ENCODE measurements around the gene INS.

Gene INS

DNA sequence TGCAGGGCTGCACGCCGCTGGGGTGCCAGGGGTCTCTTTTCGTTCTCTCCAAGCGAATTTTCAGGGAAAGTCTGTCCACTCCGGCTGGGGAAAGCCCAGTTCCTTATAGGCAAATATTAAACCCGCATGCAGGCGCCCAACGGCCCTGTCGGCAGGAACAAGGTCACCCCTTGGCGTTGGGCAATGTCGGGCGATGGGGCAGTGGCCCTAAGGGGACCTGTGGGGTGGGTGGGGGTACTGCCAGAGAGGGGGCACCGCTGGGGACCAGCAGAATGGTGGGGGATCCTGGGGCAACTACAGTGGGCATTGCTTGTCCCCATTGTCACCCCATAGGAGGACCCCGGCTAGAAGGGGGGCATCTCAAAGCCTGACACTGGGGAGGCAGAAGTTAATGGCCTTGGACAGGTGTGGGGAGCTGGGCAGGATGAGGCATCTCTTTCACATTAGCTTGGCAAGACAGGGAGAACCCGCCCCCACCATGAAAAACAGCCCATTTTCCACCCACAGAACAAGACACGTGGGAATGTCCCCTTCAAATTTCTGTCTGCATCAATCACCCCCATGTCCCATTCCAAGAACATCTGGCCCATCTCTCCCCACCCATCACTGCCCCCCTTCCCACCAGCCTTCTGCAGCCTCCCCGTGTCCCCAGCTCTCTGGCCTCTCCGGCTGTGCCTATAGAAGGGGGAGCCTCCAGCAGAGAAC lies 16.3 kb downstream of the INS start:
- Histone ChIP-seq H3K4me1 (ENCODE audit: control insufficient read depth, insufficient read depth, low read length) (peaks cover 42% of the 10 kb centered on the region), H3K36me3 (ENCODE audit: insufficient read depth, low read length) (no peaks in the 10 kb centered on the region), H3K27me3 (ENCODE audit: control insufficient read depth, insufficient read depth, low read length) (peaks cover 72% of the 10 kb centered on the region), H3K9me3 (replicated peaks; ENCODE audit: low read length) (no peaks in the 10 kb centered on the region), H3K4me3 (ENCODE audit: low read length) (no peak overlapping the region), H3K9ac (ENCODE audit: low read depth, low read length) (peak overlapping the region; percentile 37), H3K4me2 (ENCODE audit: low read length) (peak overlapping the region; percentile 69)

DNA sequence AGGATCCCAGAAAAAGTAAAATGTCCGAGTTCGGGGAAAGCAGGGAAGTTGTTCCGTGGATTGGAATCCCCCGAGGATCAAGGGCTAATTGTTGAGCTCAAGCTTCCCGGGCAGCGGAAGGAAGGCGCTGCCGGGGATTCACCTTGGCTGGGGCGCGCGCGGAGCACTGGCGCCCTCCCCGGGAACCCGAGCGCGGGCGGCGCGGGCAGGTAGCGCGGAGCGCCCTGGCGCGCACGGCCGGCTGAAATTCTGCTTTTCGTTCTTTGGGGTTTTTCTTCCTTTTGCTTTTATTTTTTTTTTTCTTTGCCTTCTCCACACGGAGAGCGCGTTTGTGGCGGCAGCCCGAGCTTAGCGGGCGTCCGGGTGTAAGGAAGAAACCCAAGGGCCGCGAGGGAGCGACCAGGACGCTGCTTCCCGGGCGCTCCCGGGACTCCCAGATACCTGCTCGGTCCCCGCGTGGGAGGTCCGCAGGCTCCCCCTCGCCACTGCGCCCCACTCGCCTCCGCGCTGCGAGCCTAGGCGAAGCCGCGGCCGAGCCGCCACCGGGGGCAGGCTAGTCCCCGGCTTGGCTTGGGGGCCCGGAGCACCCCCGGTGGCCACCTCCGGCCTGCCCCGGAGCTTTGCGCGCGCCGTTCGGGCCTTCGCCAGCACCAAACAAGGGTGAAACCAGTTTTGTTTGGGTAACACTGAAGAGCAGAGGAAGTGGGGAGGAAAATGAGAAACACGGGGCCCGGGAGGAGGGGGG lies 17.0 kb downstream of the INS start:
- H3K4me2 ChIP-seq (ENCODE audit: low read length): peak overlapping the region; percentile 69
- H3K4me1 ChIP-seq (ENCODE audit: control insufficient read depth, insufficient read depth, low read length): peaks cover 35% of the 10 kb centered on the region
- H3K9ac ChIP-seq (ENCODE audit: low read depth, low read length): peak overlapping the region; percentile 37
- peaks cover 67% of the 10 kb centered on the region for H3K27me3 ChIP-seq (ENCODE audit: control insufficient read depth, insufficient read depth, low read length)
- H3K4me3 ChIP-seq (ENCODE audit: low read length): peak overlapping the region; percentile 47
- H3K36me3 ChIP-seq (ENCODE audit: insufficient read depth, low read length): no peaks in the 10 kb centered on the region
- no peaks in the 10 kb centered on the region for H3K9me3 ChIP-seq (replicated peaks; ENCODE audit: low read length)

- no peaks in the 10 kb centered on the region for H3K9me3 ChIP-seq (replicated peaks; ENCODE audit: low read length)
- peak overlapping the region; percentile 69 for H3K4me2 ChIP-seq (ENCODE audit: low read length)
- H3K36me3 ChIP-seq (ENCODE audit: insufficient read depth, low read length): no peaks in the 10 kb centered on the region
- H3K4me1 ChIP-seq (ENCODE audit: control insufficient read depth, insufficient read depth, low read length): peaks cover 32% of the 10 kb centered on the region
- H3K27me3 ChIP-seq (ENCODE audit: control insufficient read depth, insufficient read depth, low read length): peaks cover 63% of the 10 kb centered on the region
- no peak overlapping the region for H3K9ac ChIP-seq (ENCODE audit: low read depth, low read length)
- no peak overlapping the region for H3K4me3 ChIP-seq (ENCODE audit: low read length)
These were observed 17.6 kb downstream of the INS start for GRCh38 chr11:2143477-2143798.

DNA sequence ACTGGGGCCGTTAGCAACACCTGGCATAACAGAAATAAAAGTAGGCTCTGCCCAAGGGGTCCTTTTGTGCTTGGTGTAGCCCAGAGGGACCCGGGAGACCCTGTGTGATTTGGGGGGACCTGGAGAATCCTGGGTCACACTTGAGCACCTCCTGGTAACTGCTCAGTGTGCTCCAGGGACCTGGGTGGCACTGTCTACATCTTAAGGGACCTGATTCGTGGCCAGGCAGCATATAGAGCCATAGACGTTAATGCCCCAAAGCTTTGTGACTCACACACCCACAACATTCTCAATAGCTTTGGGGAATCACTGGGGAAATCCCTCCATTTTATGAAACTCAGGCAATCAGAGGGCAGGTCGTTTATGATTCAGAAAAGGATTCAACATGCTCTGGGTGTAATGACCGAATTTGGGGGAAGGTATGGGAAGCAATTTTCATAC lies 18.2 kb downstream of the INS start:
- peak overlapping the region; percentile 22 for H3K4me2 ChIP-seq (ENCODE audit: low read length)
- no peak overlapping the region for H3K4me3 ChIP-seq (ENCODE audit: low read length)
- H3K4me1 ChIP-seq (ENCODE audit: control insufficient read depth, insufficient read depth, low read length): peaks cover 32% of the 10 kb centered on the region
- H3K9ac ChIP-seq (ENCODE audit: low read depth, low read length): no peak overlapping the region
- H3K36me3 ChIP-seq (ENCODE audit: insufficient read depth, low read length): no peaks in the 10 kb centered on the region
- no peaks in the 10 kb centered on the region for H3K9me3 ChIP-seq (replicated peaks; ENCODE audit: low read length)
- peaks cover 57% of the 10 kb centered on the region for H3K27me3 ChIP-seq (ENCODE audit: control insufficient read depth, insufficient read depth, low read length)

DNA sequence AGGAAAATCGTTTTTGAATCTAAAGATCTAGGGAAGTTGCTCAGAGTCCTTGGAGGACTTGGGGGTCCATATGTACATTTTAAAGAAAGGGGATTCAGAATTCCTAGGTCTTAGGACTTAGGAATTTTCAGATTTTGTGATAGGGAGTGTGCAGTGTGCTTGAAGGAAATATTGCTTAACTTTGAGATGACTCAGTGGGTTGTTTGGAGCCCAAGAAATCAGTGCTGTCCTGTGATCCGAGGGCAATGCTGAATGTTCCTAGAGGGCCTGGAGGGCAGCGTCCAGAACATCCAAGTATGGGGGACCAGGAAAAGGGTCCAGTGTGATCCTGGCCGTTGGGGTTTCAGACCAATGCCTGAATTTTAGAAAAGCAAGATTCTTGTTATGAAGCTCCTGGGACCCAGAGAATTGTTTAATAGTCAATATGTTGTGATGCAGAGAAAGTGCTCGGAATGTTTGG lies 18.7 kb downstream of the INS start:
- no peak overlapping the region for H3K9ac ChIP-seq (ENCODE audit: low read depth, low read length)
- no peak overlapping the region for H3K4me3 ChIP-seq (ENCODE audit: low read length)
- H3K27me3 ChIP-seq (ENCODE audit: control insufficient read depth, insufficient read depth, low read length): peaks cover 57% of the 10 kb centered on the region
- H3K9me3 ChIP-seq (replicated peaks; ENCODE audit: low read length): no peaks in the 10 kb centered on the region
- H3K4me2 ChIP-seq (ENCODE audit: low read length): peak overlapping the region; percentile 22
- no peaks in the 10 kb centered on the region for H3K36me3 ChIP-seq (ENCODE audit: insufficient read depth, low read length)
- H3K4me1 ChIP-seq (ENCODE audit: control insufficient read depth, insufficient read depth, low read length): peaks cover 32% of the 10 kb centered on the region

DNA sequence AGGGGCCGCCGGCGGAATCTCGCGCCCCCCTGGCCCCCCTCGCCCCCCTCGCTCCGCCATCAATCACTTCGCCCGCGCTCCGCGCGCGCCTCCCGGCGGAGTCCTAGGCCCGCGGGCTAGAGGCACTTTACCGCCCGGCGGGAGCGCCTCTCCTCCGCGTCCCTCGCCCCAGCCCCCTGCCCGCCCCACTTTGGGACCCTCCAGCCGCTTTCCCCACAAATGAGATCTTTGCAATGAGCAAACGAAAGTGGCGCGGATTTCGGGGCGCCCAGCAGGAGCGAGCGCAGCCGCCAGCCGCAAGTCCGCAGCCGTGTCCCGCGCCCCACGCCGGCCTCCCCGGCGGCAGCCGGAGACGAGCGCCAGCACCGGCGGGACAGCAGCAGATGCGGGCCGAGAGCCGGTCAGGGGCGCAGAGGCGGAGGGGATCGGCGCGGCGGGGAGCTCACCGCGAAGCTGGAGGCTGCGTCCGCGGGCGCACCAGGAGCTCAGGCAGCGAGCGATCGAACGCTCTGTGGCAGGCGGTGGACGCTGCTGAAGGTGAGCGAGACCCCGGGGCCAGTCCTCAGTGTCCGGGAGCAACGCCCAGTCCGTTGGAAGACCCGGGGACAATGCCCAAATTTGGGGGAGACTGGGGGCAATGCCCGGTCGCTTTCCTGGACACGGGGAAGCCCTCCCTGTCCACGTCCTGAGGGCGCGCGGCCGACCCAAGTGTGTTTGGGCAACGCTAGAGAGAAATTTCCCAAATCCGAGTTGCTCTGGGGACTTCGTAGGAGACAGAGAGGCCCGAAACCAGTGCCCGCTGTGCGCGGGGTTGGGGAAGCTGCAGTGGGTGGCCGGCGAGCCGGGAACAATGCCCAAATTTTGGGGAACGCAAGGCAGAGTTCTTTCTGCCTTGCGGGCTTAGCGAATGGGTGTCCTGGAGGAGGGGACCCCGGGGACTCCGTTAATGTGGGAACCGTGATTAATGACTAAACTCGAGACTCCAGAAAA lies 20.3 kb downstream of the INS start:
- no peaks in the 10 kb centered on the region for H3K36me3 ChIP-seq (ENCODE audit: insufficient read depth, low read length)
- H3K4me1 ChIP-seq (ENCODE audit: control insufficient read depth, insufficient read depth, low read length): peaks cover 41% of the 10 kb centered on the region
- peak overlapping the region; percentile 65 for H3K4me2 ChIP-seq (ENCODE audit: low read length)
- H3K9me3 ChIP-seq (replicated peaks; ENCODE audit: low read length): no peaks in the 10 kb centered on the region
- peaks cover 43% of the 10 kb centered on the region for H3K27me3 ChIP-seq (ENCODE audit: control insufficient read depth, insufficient read depth, low read length)
- peak overlapping the region; percentile 52 for H3K4me3 ChIP-seq (ENCODE audit: low read length)
- H3K9ac ChIP-seq (ENCODE audit: low read depth, low read length): no peak overlapping the region

DNA sequence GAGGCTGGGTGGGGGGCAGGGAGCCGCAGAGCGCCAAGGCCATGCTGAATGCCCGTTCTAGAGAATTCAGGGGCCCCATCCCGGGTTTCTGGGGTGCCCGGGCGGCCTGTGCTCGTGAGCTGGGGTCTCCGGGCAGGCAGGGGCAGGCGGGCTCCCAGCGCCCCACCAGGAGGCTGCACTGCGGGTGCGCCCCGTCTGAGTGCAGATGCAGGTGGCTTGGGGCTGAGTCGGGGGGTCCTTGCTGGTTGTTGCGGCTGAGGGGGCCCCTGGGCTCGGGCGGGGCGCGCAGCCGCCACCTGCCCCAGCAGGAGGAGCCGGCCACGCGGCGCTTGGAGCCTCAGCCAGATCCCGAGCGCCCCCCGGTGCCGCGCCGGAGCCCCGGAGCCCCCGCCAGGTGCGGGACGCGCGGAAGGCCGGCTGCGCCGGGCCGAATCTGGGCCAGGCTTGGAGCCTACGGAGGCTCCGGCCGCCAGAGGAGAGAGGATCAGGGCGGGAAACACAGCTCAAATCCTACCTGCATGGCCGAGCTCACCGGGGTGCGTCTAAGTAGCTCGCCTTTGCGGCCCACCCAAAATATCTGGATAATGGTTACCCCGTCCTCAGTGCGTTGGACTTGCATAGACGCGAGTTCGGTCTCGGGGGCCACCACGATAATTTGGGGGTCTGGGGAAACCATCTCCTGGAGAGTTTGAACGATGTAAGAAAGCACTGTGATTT lies 21.2 kb downstream of the INS start:
- no peak overlapping the region for H3K9ac ChIP-seq (ENCODE audit: low read depth, low read length)

GRCh38 chr11:2139123-2139521 lies 21.9 kb downstream of the INS start, which contains the start of gene IGF2:
Gene IGF2, minus strand, starts transcription at chr11:2139389. Its CDS starts 3,866 bp downstream, at chr11:2135523.
- Histone ChIP-seq H3K4me3 (ENCODE audit: low read length) (peak within 1 kb of the TSS; percentile 72), H3K4me1 (ENCODE audit: control insufficient read depth, insufficient read depth, low read length) (peaks cover 38% of the 10 kb centered on the region), H3K4me2 (ENCODE audit: low read length) (peak within 1 kb of the TSS; percentile 83), H3K27me3 (ENCODE audit: control insufficient read depth, insufficient read depth, low read length) (peaks cover 28% of the 10 kb centered on the region), H3K9ac (ENCODE audit: low read depth, low read length) (peak within 1 kb of the TSS; percentile 75), H3K9me3 (replicated peaks; ENCODE audit: low read length) (no peaks in the 10 kb centered on the region), H3K36me3 (ENCODE audit: insufficient read depth, low read length) (no peaks in the 10 kb centered on the region)

More for the DNA sequence above, 21.2 kb downstream of the INS start:
- H3K36me3 ChIP-seq (ENCODE audit: insufficient read depth, low read length): no peaks in the 10 kb centered on the region
- H3K27me3 ChIP-seq (ENCODE audit: control insufficient read depth, insufficient read depth, low read length): peaks cover 34% of the 10 kb centered on the region
- peaks cover 42% of the 10 kb centered on the region for H3K4me1 ChIP-seq (ENCODE audit: control insufficient read depth, insufficient read depth, low read length)
- H3K9me3 ChIP-seq (replicated peaks; ENCODE audit: low read length): no peaks in the 10 kb centered on the region
- H3K4me2 ChIP-seq (ENCODE audit: low read length): peak overlapping the region; percentile 65
- peak overlapping the region; percentile 42 for H3K4me3 ChIP-seq (ENCODE audit: low read length)

- Histone ChIP-seq H3K36me3 (ENCODE audit: insufficient read depth, low read length) (peaks cover under 1% of the 10 kb centered on the region), H3K4me3 (ENCODE audit: low read length) (peak overlapping the region; percentile 72), H3K9me3 (replicated peaks; ENCODE audit: low read length) (no peaks in the 10 kb centered on the region), H3K4me1 (ENCODE audit: control insufficient read depth, insufficient read depth, low read length) (peaks cover 32% of the 10 kb centered on the region), H3K4me2 (ENCODE audit: low read length) (peak overlapping the region; percentile 83), H3K27me3 (ENCODE audit: control insufficient read depth, insufficient read depth, low read length) (peaks cover 26% of the 10 kb centered on the region), H3K9ac (ENCODE audit: low read depth, low read length) (peak overlapping the region; percentile 75)
These were observed 22.4 kb downstream of the INS start for GRCh38 chr11:2138431-2139122.

- H3K4me2 ChIP-seq (ENCODE audit: low read length): peak overlapping the region; percentile 83
- H3K27me3 ChIP-seq (ENCODE audit: control insufficient read depth, insufficient read depth, low read length): peaks cover 22% of the 10 kb centered on the region
- peaks cover 29% of the 10 kb centered on the region for H3K4me1 ChIP-seq (ENCODE audit: control insufficient read depth, insufficient read depth, low read length)
- H3K9me3 ChIP-seq (replicated peaks; ENCODE audit: low read length): no peaks in the 10 kb centered on the region
- peak overlapping the region; percentile 75 for H3K9ac ChIP-seq (ENCODE audit: low read depth, low read length)
- peaks cover 5% of the 10 kb centered on the region for H3K36me3 ChIP-seq (ENCODE audit: insufficient read depth, low read length)
- H3K4me3 ChIP-seq (ENCODE audit: low read length): peak overlapping the region; percentile 72
These were observed 23.0 kb downstream of the INS start for GRCh38 chr11:2138068-2138430.
